Measurements from ENCODE around the gene ASPRV1. TPM values are rescaled to one million over a fixed set of nuclear protein-coding genes. Genes with fewer than 3 reads are reported as not detected.

ASPRV1 gene
- total RNA-seq, 2 donors from 2014 or later = 1.8 to 3.2 TPM

- Histone ChIP-seq H3K36me3 (no peaks in the 10 kb centered on the region), H3K4me3 (no peak overlapping the region), H3K27me3 (replicated peaks; ENCODE audit: insufficient read depth) (no peaks in the 10 kb centered on the region), H3K4me1 (ENCODE audit: control insufficient read depth in 1 of 2, low read depth in 2 of 2) (no peaks in the 10 kb centered on the region), H3K9me3 (no peaks in the 10 kb centered on the region), H3K27ac (no peak overlapping the region)
- DNase-seq (ENCODE audit: low spot score) (no peak), ATAC-seq (ENCODE audit: insufficient number of reproducible peaks, low FRiP score, low read depth) (no peak)
- TF ChIP-seq CTCF (IDR thresholded peaks at IDR 0.05) = no peak
Observed at GRCh38 chr2:69962986-69963730, 1.7 kb upstream of the ASPRV1 start.

GRCh38 chr2:69960821-69961220 is 610 bp downstream of the ASPRV1 start:
- ATAC-seq (ENCODE audit: insufficient number of reproducible peaks, low FRiP score, low read depth) (no peak), DNase-seq (ENCODE audit: low spot score) (no peak)
- no peaks in the 10 kb centered on the region for H3K27me3 ChIP-seq (replicated peaks; ENCODE audit: insufficient read depth)
- no peak for TF ChIP-seq CTCF (IDR thresholded peaks at IDR 0.05)
- H3K36me3 ChIP-seq = no peaks in the 10 kb centered on the region
- no peak overlapping the region for H3K27ac ChIP-seq
- H3K4me1 ChIP-seq (ENCODE audit: control insufficient read depth in 1 of 2, low read depth in 2 of 2) = no peaks in the 10 kb centered on the region
- no peak overlapping the region for H3K4me3 ChIP-seq
- H3K9me3 ChIP-seq = no peaks in the 10 kb centered on the region

- Histone ChIP-seq H3K27ac (no peak overlapping the region), H3K4me1 (ENCODE audit: control insufficient read depth in 1 of 2, low read depth in 2 of 2) (no peaks in the 10 kb centered on the region), H3K9me3 (no peaks in the 10 kb centered on the region), H3K4me3 (no peak overlapping the region), H3K27me3 (replicated peaks; ENCODE audit: insufficient read depth) (no peaks in the 10 kb centered on the region), H3K36me3 (no peaks in the 10 kb centered on the region)
- DNase-seq (ENCODE audit: low spot score) (no peak), ATAC-seq (ENCODE audit: insufficient number of reproducible peaks, low FRiP score, low read depth) (no peak)
- TF ChIP-seq CTCF (IDR thresholded peaks at IDR 0.05) = no peak
Observed at GRCh38 chr2:69959425-69959824, 2.0 kb downstream of the ASPRV1 start.

GRCh38 chr2:69958480-69958879 is 3.0 kb downstream of the ASPRV1 start:
- DNase-seq (ENCODE audit: low spot score) (no peak), ATAC-seq (ENCODE audit: insufficient number of reproducible peaks, low FRiP score, low read depth) (no peak)
- TF ChIP-seq CTCF (IDR thresholded peaks at IDR 0.05) = no peak
- Histone ChIP-seq H3K4me3 (no peak overlapping the region), H3K36me3 (no peaks in the 10 kb centered on the region), H3K4me1 (ENCODE audit: control insufficient read depth in 1 of 2, low read depth in 2 of 2) (no peaks in the 10 kb centered on the region), H3K9me3 (no peaks in the 10 kb centered on the region), H3K27me3 (replicated peaks; ENCODE audit: insufficient read depth) (no peaks in the 10 kb centered on the region), H3K27ac (no peak overlapping the region)

- no peak for ATAC-seq (ENCODE audit: insufficient number of reproducible peaks, low FRiP score, low read depth)
- Histone ChIP-seq H3K27me3 (replicated peaks; ENCODE audit: insufficient read depth) (no peaks in the 10 kb centered on the region), H3K9me3 (no peaks in the 10 kb centered on the region), H3K4me3 (no peak overlapping the region), H3K4me1 (ENCODE audit: control insufficient read depth in 1 of 2, low read depth in 2 of 2) (no peaks in the 10 kb centered on the region), H3K27ac (no peak overlapping the region), H3K36me3 (no peaks in the 10 kb centered on the region)
- no peak for DNase-seq (ENCODE audit: low spot score)
- TF ChIP-seq CTCF (IDR thresholded peaks at IDR 0.05) = no peak
Observed at GRCh38 chr2:69957965-69958364, 3.5 kb downstream of the ASPRV1 start.

All from thoracic aorta (tissue), 2 donors.